ENCODE results near the gene ADAMTSL3.

Gene ADAMTSL3

GRCh38 chr15:83692746-83693581, 39.0 kb downstream of the ADAMTSL3 start:
- Histone ChIP-seq H3K9me3 (ENCODE audit: insufficient read depth, low read length) (no peaks in the 10 kb centered on the region), H3K27ac (ENCODE audit: low read depth, low read length) (no peak overlapping the region), H3K36me3 (ENCODE audit: low read length) (no peaks in the 10 kb centered on the region), H3K79me2 (ENCODE audit: insufficient read depth, low read length) (no peaks in the 10 kb centered on the region), H3K4me3 (ENCODE audit: insufficient read depth, low read length, poor library complexity, severe bottlenecking) (no peak overlapping the region), H4K20me1 (ENCODE audit: low read depth, low read length) (no peaks in the 10 kb centered on the region), H3K27me3 (ENCODE audit: low read length) (no peaks in the 10 kb centered on the region), H3F3A (ENCODE audit: insufficient read depth) (no peaks in the 10 kb centered on the region), H2AFZ (ENCODE audit: low read depth, low read length, severe bottlenecking) (no peak overlapping the region), H3K9ac (ENCODE audit: low read length) (no peak overlapping the region), H3K4me2 (ENCODE audit: low read depth, low read length, poor library complexity, severe bottlenecking) (no peak overlapping the region), H3K9me2 (replicated peaks; ENCODE audit: insufficient read depth, low read length) (no peaks in the 10 kb centered on the region)
- TF ChIP-seq CTCF (IDR thresholded peaks at IDR 0.05; ENCODE audit: insufficient read depth, low read length, poor library complexity, severe bottlenecking) (no peak), EZH2phosphoT487 (conservative IDR thresholded peaks at IDR 0.05; ENCODE audit: low read length) (no peak)

GRCh38 chr15:83694015-83694414, 40.1 kb downstream of the ADAMTSL3 start:
- no peaks in the 10 kb centered on the region for H4K20me1 ChIP-seq (ENCODE audit: low read depth, low read length)
- H3K9me2 ChIP-seq (replicated peaks; ENCODE audit: insufficient read depth, low read length) = no peaks in the 10 kb centered on the region
- H3K4me3 ChIP-seq (ENCODE audit: insufficient read depth, low read length, poor library complexity, severe bottlenecking) = no peak overlapping the region
- no peaks in the 10 kb centered on the region for H3K9me3 ChIP-seq (ENCODE audit: insufficient read depth, low read length)
- TF ChIP-seq CTCF (IDR thresholded peaks at IDR 0.05; ENCODE audit: insufficient read depth, low read length, poor library complexity, severe bottlenecking) (no peak), EZH2phosphoT487 (conservative IDR thresholded peaks at IDR 0.05; ENCODE audit: low read length) (no peak)
- no peaks in the 10 kb centered on the region for H3K36me3 ChIP-seq (ENCODE audit: low read length)
- H3K4me2 ChIP-seq (ENCODE audit: low read depth, low read length, poor library complexity, severe bottlenecking) = no peak overlapping the region
- no peak overlapping the region for H3K9ac ChIP-seq (ENCODE audit: low read length)
- H3K27ac ChIP-seq (ENCODE audit: low read depth, low read length) = no peak overlapping the region
- H3F3A ChIP-seq (ENCODE audit: insufficient read depth) = no peaks in the 10 kb centered on the region
- no peak overlapping the region for H2AFZ ChIP-seq (ENCODE audit: low read depth, low read length, severe bottlenecking)
- no peaks in the 10 kb centered on the region for H3K79me2 ChIP-seq (ENCODE audit: insufficient read depth, low read length)
- no peaks in the 10 kb centered on the region for H3K27me3 ChIP-seq (ENCODE audit: low read length)

- Histone ChIP-seq H3K36me3 (ENCODE audit: low read length) (no peaks in the 10 kb centered on the region), H3K9ac (ENCODE audit: low read length) (no peak overlapping the region), H4K20me1 (ENCODE audit: low read depth, low read length) (no peaks in the 10 kb centered on the region), H3K4me3 (ENCODE audit: insufficient read depth, low read length, poor library complexity, severe bottlenecking) (no peak overlapping the region), H2AFZ (ENCODE audit: low read depth, low read length, severe bottlenecking) (no peak overlapping the region), H3K4me2 (ENCODE audit: low read depth, low read length, poor library complexity, severe bottlenecking) (no peak overlapping the region), H3F3A (ENCODE audit: insufficient read depth) (no peaks in the 10 kb centered on the region), H3K27ac (ENCODE audit: low read depth, low read length) (no peak overlapping the region), H3K9me2 (replicated peaks; ENCODE audit: insufficient read depth, low read length) (no peaks in the 10 kb centered on the region), H3K27me3 (ENCODE audit: low read length) (no peaks in the 10 kb centered on the region), H3K9me3 (ENCODE audit: insufficient read depth, low read length) (no peaks in the 10 kb centered on the region), H3K79me2 (ENCODE audit: insufficient read depth, low read length) (no peaks in the 10 kb centered on the region)
- TF ChIP-seq CTCF (IDR thresholded peaks at IDR 0.05; ENCODE audit: insufficient read depth, low read length, poor library complexity, severe bottlenecking) = no peak
Observed at GRCh38 chr15:83694536-83694935, 40.6 kb downstream of the ADAMTSL3 start.

All from SU-DHL-6 (cell line).